B cell (primary cell): ENCODE measurements around the gene INPP4A. TPM values are rescaled to one million over a fixed set of nuclear protein-coding genes. Genes with fewer than 3 reads are reported as not detected.

Source experiments
- ATAC-seq: fragments of 200-7000 bp; cut with Tn5 transposase; one replicate; pipeline ENCODE4 v1.10.0; 2021; ENCODE audit warnings: low read depth, mild to moderate bottlenecking, moderate number of reproducible peaks, moderate library complexity
- CTCF ChIA-PET: fragments of 350-600 bp; sonication (Branson Sonifier 250); formaldehyde crosslinking; loops from one replicate; lab custom pipeline; 2021; ENCODE audit warnings: antibody characterized with exemption, inconsistent platforms; lab: Charles Lee
- POLR2A ChIA-PET: fragments of 350-600 bp; sonication (Branson Sonifier 250); formaldehyde crosslinking; loops from one replicate; lab custom pipeline; 2021; ENCODE audit warnings: antibody characterized with exemption; lab: Charles Lee
- DNase-seq: peaks from one replicate; pipeline ENCODE4 v3.0.0; 2013
- H2AFZ ChIP-seq: 2 replicates; pipeline ENCODE4 v1.6.1; 2012; ENCODE audit warnings: mild to moderate bottlenecking, low read depth, low read length; ENCODE audit not compliant: insufficient read depth, poor library complexity, severe bottlenecking
- H3K27ac ChIP-seq, 2 donors: 1 replicate in 1 of 2; 2 replicates in 1 of 2; pipeline ENCODE4 v1.5.1; 2012 to 2013; ENCODE audit warnings: low read length in 2 of 2, mild to moderate bottlenecking in 2 of 2, moderate library complexity in 1 of 2
- H3K27me3 ChIP-seq, 4 experiments: fragments of 200-600 bp in 1 of 4; sonication (generic) in 1 of 4; replicated peaks in 1 of 4; 1 replicate in 2 of 4; 2 replicates in 2 of 4; pipeline versions ENCODE4 v1.6.1 to v1.7.0; 2013 to 2016; ENCODE audit warnings: low read length in 3 of 4, mild to moderate bottlenecking in 2 of 4, mixed read lengths in 1 of 4, moderate library complexity in 1 of 4; ENCODE audit not compliant: insufficient read depth in 4 of 4, control insufficient read depth in 3 of 4; ENCODE audit errors: control extremely low read depth in 1 of 4
- H3K36me3 ChIP-seq, 2 experiments: replicated peaks in 1 of 2; 1 replicate in 1 of 2; 2 replicates in 1 of 2; pipeline versions ENCODE4 v1.6.1 to v1.7.1; 2013; ENCODE audit warnings: low read length in 1 of 2; ENCODE audit not compliant: insufficient read depth in 2 of 2, control insufficient read depth in 1 of 2; ENCODE audit errors: control extremely low read depth in 1 of 2, extremely low read depth in 1 of 2
- H3K4me1 ChIP-seq, 2 donors: fragments of 200-600 bp in 1 of 2; sonication (generic) in 1 of 2; 1 replicate in 1 of 2; 2 replicates in 1 of 2; pipeline versions ENCODE4 v1.5.1 to v1.6.1; 2013 to 2017; ENCODE audit warnings: low read length in 2 of 2; ENCODE audit not compliant: control insufficient read depth in 2 of 2, insufficient read depth in 2 of 2
- H3K4me2 ChIP-seq: replicated peaks from 2 replicates; pipeline ENCODE3; 2012; ENCODE audit warnings: mild to moderate bottlenecking, low read depth, low read length; ENCODE audit not compliant: poor library complexity, severe bottlenecking
- H3K4me3 ChIP-seq, 5 experiments: fragments of 200-600 bp in 1 of 5; sonication (generic) in 1 of 5; 1 replicate in 3 of 5; 2 replicates in 2 of 5; pipeline versions ENCODE4 v1.5.1 to v1.7.0; 2011 to 2016; ENCODE audit warnings: low read length in 4 of 5, mild to moderate bottlenecking in 4 of 5, low read depth in 2 of 5, control low read depth in 1 of 5, moderate library complexity in 1 of 5; ENCODE audit not compliant: insufficient read depth in 1 of 5; ENCODE audit errors: control extremely low read depth in 1 of 5, extremely low read depth in 1 of 5
- H3K79me2 ChIP-seq: fragments of 200-600 bp; sonication (generic); one replicate; pipeline ENCODE4 v1.6.0; 2016; ENCODE audit warnings: low read length; ENCODE audit not compliant: control insufficient read depth, insufficient read depth
- H3K9ac ChIP-seq: fragments of 200-600 bp; sonication (generic); 2 replicates; pipeline ENCODE4 v1.6.1; 2017; ENCODE audit warnings: mild to moderate bottlenecking, low read length, moderate library complexity
- H3K9me3 ChIP-seq, 3 donors: one replicate each; pipeline versions ENCODE4 v1.6.1 to v1.7.1; 2013; ENCODE audit warnings: low read length in 2 of 3; ENCODE audit not compliant: control insufficient read depth in 2 of 3, insufficient read depth in 1 of 3; ENCODE audit errors: control extremely low read depth in 1 of 3
- H4K20me1 ChIP-seq: 2 replicates; pipeline ENCODE4 v1.6.0; 2012; ENCODE audit warnings: mild to moderate bottlenecking, low read length; ENCODE audit not compliant: insufficient read depth, control insufficient read depth, poor library complexity, severe bottlenecking
- H3K27ac Mint-ChIP-seq: one replicate; pipeline ENCODE4 v1.8.0; 2021; ENCODE audit warnings: mixed read lengths
- H3K27me3 Mint-ChIP-seq: one replicate; pipeline ENCODE4 v1.8.0; 2021; ENCODE audit warnings: mixed read lengths
- H3K4me1 Mint-ChIP-seq: one replicate; pipeline ENCODE4 v1.8.0; 2021; ENCODE audit warnings: mixed read lengths
- H3K4me3 Mint-ChIP-seq: one replicate; pipeline ENCODE4 v1.8.0; 2021; ENCODE audit warnings: mixed read lengths
- H3K9me3 Mint-ChIP-seq: one replicate; pipeline ENCODE4 v1.8.0; 2022; ENCODE audit warnings: mixed read lengths; ENCODE audit not compliant: insufficient read depth
- CTCF ChIP-seq: fragments of 200-600 bp; IDR thresholded peaks from one replicate; pipeline ENCODE4 v1.8.0; 2022; ENCODE audit warnings: antibody characterized with exemption, mild to moderate bottlenecking
- EZH2 ChIP-seq: IDR thresholded peaks from 2 replicates; pipeline ENCODE4 v1.6.1; 2012; ENCODE audit warnings: borderline replicate concordance, low read depth, mild to moderate bottlenecking, moderate library complexity, low read length; ENCODE audit not compliant: insufficient read depth, poor library complexity, severe bottlenecking
- WGBS: methylation state at CpG from one replicate; pipeline ENCODE4 v1.1.5; 2013; ENCODE audit warnings: missing lambda C conversion rate; ENCODE audit not compliant: insufficient coverage; 5-methylcytosine and 5-hydroxymethylcytosine counted together
- intact Hi-C: fragments of 100-400 bp; cut with micrococcal nuclease; formaldehyde crosslinking; loops from one replicate; pipeline ENCODE4 v1.10.0; 2022
- polyA plus RNA-seq: library from polyadenylated mRNA; depleted of rRNA; stranded (reverse); fragments of >200 nt; gene quantifications from 2 replicates; pipeline ENCODE4 v1.2.3, GENCODE V29; 2012
- total RNA-seq, 2 donors: library from RNA; stranded (reverse); fragments of 120-200 nt in 1 of 2; gene quantifications; 1 replicate in 1 of 2; 2 replicates in 1 of 2; pipeline versions ENCODE4 v1.2.3 to v1.2.4, GENCODE V29; 2013 to 2022

INPP4A gene
- total and polyA plus RNA-seq, 2 donors (not counting 1 experiment from before 2014, with no cell fraction given): 10.7 to 22.5 TPM

GRCh38 chr2:98469862-98470544 is 25.3 kb downstream of the INPP4A start:
- intact Hi-C loops: no loop called here
- H3K4me1 ChIP-seq: peaks cover 22 to 40% of the 10 kb centered on the region in 2 donors
- Mint-ChIP-seq H3K27ac (no peak overlapping the region), H3K9me3 (no peaks in the 10 kb centered on the region), H3K27me3 (no peaks in the 10 kb centered on the region), H3K4me3 (no peak overlapping the region), H3K4me1 (peaks cover 49% of the 10 kb centered on the region)
- H3K9ac ChIP-seq: no peak overlapping the region
- CTCF ChIA-PET: no interaction called here
- DNase-seq (no peak), ATAC-seq (no peak)
- TF ChIP-seq EZH2 (no peak), CTCF (no peak)
- no peaks in the 10 kb centered on the region for H3K27me3 ChIP-seq
- H3K79me2 ChIP-seq: peaks cover 66% of the 10 kb centered on the region
- POLR2A ChIA-PET: no interaction called here
- no peak overlapping the region for H3K27ac ChIP-seq
- no peaks in the 10 kb centered on the region for H3K36me3 ChIP-seq
- peaks cover 6% of the 10 kb centered on the region for H4K20me1 ChIP-seq
- no peak overlapping the region for H3K4me2 ChIP-seq
- H3K9me3 ChIP-seq: peaks cover 0 to 9% (median 0%) of the 10 kb centered on the region in 3 donors
- H2AFZ ChIP-seq: no peak overlapping the region
- no peak overlapping the region for H3K4me3 ChIP-seq
- WGBS: 97% methylated on average over 10 of the region's 11 CpGs

DNA sequence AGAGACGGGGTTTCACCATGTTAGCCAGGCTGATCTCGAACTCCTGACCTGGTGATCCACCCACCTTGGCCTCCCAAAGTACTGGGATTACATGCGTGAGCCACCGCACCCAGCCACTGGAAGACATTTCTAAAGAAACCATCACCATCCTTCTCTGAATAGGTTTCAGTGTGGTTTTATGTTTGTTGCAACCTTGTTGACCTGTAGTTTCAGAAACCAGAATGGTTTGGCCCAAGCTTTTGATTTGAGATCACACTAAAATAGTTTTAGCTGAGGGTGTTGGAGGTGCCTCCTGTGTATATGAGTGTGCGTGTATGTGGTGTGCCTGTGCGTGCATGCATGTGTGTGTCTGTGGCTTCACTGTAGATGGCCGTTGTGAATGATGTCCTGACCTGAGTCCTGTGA is 26.2 kb downstream of the INPP4A start:
- POLR2A ChIA-PET: no interaction called here
- H3K4me3 ChIP-seq: no peak overlapping the region

More for the DNA sequence above, 26.2 kb downstream of the INPP4A start:
- no peak overlapping the region for H3K9ac ChIP-seq
- Mint-ChIP-seq H3K4me3 (no peak overlapping the region), H3K27ac (no peak overlapping the region), H3K27me3 (no peaks in the 10 kb centered on the region), H3K9me3 (no peaks in the 10 kb centered on the region), H3K4me1 (peaks cover 48% of the 10 kb centered on the region)
- H3K27ac ChIP-seq: no peak overlapping the region
- peaks cover 6% of the 10 kb centered on the region for H4K20me1 ChIP-seq
- CTCF ChIA-PET: no interaction called here
- intact Hi-C loops: no loop called here
- H3K4me2 ChIP-seq: no peak overlapping the region
- peaks cover 0 to under 1% (median 0%) of the 10 kb centered on the region in 3 donors for H3K9me3 ChIP-seq
- peaks cover 73% of the 10 kb centered on the region for H3K79me2 ChIP-seq
- TF ChIP-seq EZH2: no peak
- TF ChIP-seq CTCF: no peak
- peaks cover 14 to 31% of the 10 kb centered on the region in 2 donors for H3K4me1 ChIP-seq
- no peak for ATAC-seq
- no CpG with 5 or more reads among the region's 7 CpGs for WGBS
- no peak overlapping the region for H2AFZ ChIP-seq
- no peaks in the 10 kb centered on the region for H3K27me3 ChIP-seq
- DNase-seq: no peak
- H3K36me3 ChIP-seq: no peaks in the 10 kb centered on the region
